HepG2 (cell line): ENCODE results near the gene PGPEP1. TPM values are rescaled to one million over a fixed set of nuclear protein-coding genes. Genes with fewer than 3 reads are reported as not detected.

Experiments
- ATF7 ChIP-seq, 2 experiments: fragments of 450-650 bp in 1 of 2; sonication (generic) in 1 of 2; formaldehyde crosslinking in 1 of 2; IDR thresholded peaks; 2 replicates each; pipeline versions ENCODE4 v1.4.0 to v1.6.1; 2016 to 2020; ENCODE audit warnings: antibody characterized with exemption in 1 of 2, mild to moderate bottlenecking in 1 of 2, missing genetic modification reagents in 1 of 2
- EEA1 ChIP-seq: sonication (generic); formaldehyde crosslinking; IDR thresholded peaks from 2 replicates; pipeline ENCODE4 v1.5.1; 2020; ENCODE audit warnings: mild to moderate bottlenecking, missing genetic modification reagents, borderline replicate concordance
- IKZF1 ChIP-seq: fragments of 450-650 bp; IDR thresholded peaks from 2 replicates; pipeline ENCODE4 v1.7.1; 2016
- MAFG ChIP-seq: sonication (generic); formaldehyde crosslinking; IDR thresholded peaks from 2 replicates; pipeline ENCODE4 v1.5.1; 2020; ENCODE audit warnings: mild to moderate bottlenecking, missing genetic modification reagents
- MAX ChIP-seq: IDR thresholded peaks from 2 replicates; pipeline ENCODE4 v1.6.1; 2012; ENCODE audit warnings: inconsistent platforms
- PHF20 ChIP-seq: sonication (generic); formaldehyde crosslinking; IDR thresholded peaks from 2 replicates; pipeline ENCODE4 v1.5.0; 2020; ENCODE audit warnings: mild to moderate bottlenecking, missing genetic modification reagents
- SCMH1 ChIP-seq: sonication (generic); formaldehyde crosslinking; IDR thresholded peaks from 2 replicates; pipeline ENCODE4 v1.9.0; 2021; ENCODE audit warnings: missing genetic modification reagents, mild to moderate bottlenecking, borderline replicate concordance
- ZBTB43 ChIP-seq: sonication (generic); formaldehyde crosslinking; conservative IDR thresholded peaks from 2 replicates; pipeline ENCODE4 v1.4.0; 2020; ENCODE audit warnings: missing genetic modification reagents
- ZMAT3 ChIP-seq: sonication (generic); formaldehyde crosslinking; conservative IDR thresholded peaks from 2 replicates; pipeline ENCODE4 v1.7.0; 2021; ENCODE audit warnings: missing genetic modification reagents
- ZNF17 ChIP-seq: sonication (generic); formaldehyde crosslinking; IDR thresholded peaks from 2 replicates; pipeline ENCODE4 v1.5.0; 2020; ENCODE audit warnings: mild to moderate bottlenecking, missing genetic modification reagents
- ZNF343 ChIP-seq: sonication (generic); formaldehyde crosslinking; IDR thresholded peaks from 2 replicates; pipeline ENCODE4 v1.4.0; 2020; ENCODE audit warnings: mild to moderate bottlenecking, missing genetic modification reagents
- ZNF782 ChIP-seq: sonication (generic); formaldehyde crosslinking; IDR thresholded peaks from 2 replicates; pipeline ENCODE4 v1.4.0; 2020; ENCODE audit warnings: missing genetic modification reagents, mild to moderate bottlenecking, borderline replicate concordance
- polyA plus RNA-seq, 8 experiments: library from polyadenylated mRNA; depleted of rRNA in 3 of 8; stranded (reverse) in 7 of 8; unstranded in 1 of 8; fragments of >200 nt; fragmentation: Illumina TruSeq in 4 of 8; extraction: Trizol in 4 of 8; gene quantifications; 2 replicates each; pipeline versions ENCODE4 v1.2.1 to v1.2.3, GENCODE V29; 2011 to 2016; ENCODE audit warnings: low read depth in 4 of 8, missing spikeins in 1 of 8, mixed read lengths in 1 of 8; ENCODE audit not compliant: insufficient read depth in 1 of 8
- total RNA-seq, 5 experiments: library from RNA; depleted of rRNA; stranded (reverse); fragments of >200 nt; fragmentation: Illumina TruSeq; extraction: Trizol; gene quantifications; 2 replicates each; pipeline ENCODE4 v1.2.3, GENCODE V29; 2016; ENCODE audit warnings: low read depth in 1 of 5
- TF ChIP-seq, protein P1 (sequence below): sonication (generic); formaldehyde crosslinking; IDR thresholded peaks from 2 replicates; pipeline ENCODE4 v1.5.1; 2020; ENCODE audit warnings: missing genetic modification reagents, mild to moderate bottlenecking, borderline replicate concordance
- TF ChIP-seq, protein P2 (sequence below): sonication (generic); formaldehyde crosslinking; IDR thresholded peaks from 2 replicates; pipeline ENCODE4 v1.4.0; 2020; ENCODE audit warnings: missing genetic modification reagents
- TF ChIP-seq, protein P3 (sequence below): sonication (generic); formaldehyde crosslinking; IDR thresholded peaks from 2 replicates; pipeline ENCODE4 v1.5.0; 2020; ENCODE audit warnings: mild to moderate bottlenecking, missing genetic modification reagents
- TF ChIP-seq, protein P4 (sequence below): IDR thresholded peaks from 2 replicates; pipeline ENCODE4 v1.6.1; 2018; ENCODE audit warnings: missing genetic modification reagents, mild to moderate bottlenecking, missing compliant biosample characterization
- TF ChIP-seq, protein P5 (sequence below): sonication (generic); formaldehyde crosslinking; IDR thresholded peaks from 2 replicates; pipeline ENCODE4 v1.5.1; 2020; ENCODE audit warnings: missing genetic modification reagents, mild to moderate bottlenecking, borderline replicate concordance

The PGPEP1 gene
- total and polyA plus RNA-seq, 2 of the 13 experiments (the other 11 are each of a cell fraction or from before 2014, with no cell fraction given), result 53.1 to 56.6 TPM

DNA sequence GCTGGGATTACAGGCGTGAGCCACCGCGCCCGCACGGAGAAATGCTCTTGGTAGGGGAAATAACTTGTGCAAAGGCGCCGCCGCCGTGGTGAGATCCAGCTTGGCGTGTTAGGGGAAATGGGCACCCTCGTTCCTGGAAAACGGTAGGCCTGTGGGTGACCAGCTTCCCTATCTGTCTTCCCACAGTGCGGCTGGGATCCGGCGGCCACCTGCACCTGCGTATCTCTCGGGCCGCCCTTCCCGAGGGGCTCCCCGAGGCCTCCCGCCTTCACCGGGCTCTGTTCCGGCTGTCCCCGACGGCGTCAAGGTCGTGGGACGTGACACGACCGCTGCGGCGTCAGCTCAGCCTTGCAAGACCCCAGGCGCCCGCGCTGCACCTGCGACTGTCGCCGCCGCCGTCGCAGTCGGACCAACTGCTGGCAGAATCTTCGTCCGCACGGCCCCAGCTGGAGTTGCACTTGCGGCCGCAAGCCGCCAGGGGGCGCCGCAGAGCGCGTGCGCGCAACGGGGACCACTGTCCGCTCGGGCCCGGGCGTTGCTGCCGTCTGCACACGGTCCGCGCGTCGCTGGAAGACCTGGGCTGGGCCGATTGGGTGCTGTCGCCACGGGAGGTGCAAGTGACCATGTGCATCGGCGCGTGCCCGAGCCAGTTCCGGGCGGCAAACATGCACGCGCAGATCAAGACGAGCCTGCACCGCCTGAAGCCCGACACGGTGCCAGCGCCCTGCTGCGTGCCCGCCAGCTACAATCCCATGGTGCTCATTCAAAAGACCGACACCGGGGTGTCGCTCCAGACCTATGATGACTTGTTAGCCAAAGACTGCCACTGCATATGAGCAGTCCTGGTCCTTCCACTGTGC is 47.9 kb downstream of the PGPEP1 start (continued):
- TF ChIP-seq, protein P1, sequence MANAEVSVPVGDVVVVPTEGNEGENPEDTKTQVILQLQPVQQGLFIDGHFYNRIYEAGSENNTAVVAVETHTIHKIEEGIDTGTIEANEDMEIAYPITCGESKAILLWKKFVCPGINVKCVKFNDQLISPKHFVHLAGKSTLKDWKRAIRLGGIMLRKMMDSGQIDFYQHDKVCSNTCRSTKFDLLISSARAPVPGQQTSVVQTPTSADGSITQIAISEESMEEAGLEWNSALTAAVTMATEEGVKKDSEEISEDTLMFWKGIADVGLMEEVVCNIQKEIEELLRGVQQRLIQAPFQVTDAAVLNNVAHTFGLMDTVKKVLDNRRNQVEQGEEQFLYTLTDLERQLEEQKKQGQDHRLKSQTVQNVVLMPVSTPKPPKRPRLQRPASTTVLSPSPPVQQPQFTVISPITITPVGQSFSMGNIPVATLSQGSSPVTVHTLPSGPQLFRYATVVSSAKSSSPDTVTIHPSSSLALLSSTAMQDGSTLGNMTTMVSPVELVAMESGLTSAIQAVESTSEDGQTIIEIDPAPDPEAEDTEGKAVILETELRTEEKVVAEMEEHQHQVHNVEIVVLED (CRISPR knock-in tag), result peak; percentile 76
- TF ChIP-seq, protein P2, sequence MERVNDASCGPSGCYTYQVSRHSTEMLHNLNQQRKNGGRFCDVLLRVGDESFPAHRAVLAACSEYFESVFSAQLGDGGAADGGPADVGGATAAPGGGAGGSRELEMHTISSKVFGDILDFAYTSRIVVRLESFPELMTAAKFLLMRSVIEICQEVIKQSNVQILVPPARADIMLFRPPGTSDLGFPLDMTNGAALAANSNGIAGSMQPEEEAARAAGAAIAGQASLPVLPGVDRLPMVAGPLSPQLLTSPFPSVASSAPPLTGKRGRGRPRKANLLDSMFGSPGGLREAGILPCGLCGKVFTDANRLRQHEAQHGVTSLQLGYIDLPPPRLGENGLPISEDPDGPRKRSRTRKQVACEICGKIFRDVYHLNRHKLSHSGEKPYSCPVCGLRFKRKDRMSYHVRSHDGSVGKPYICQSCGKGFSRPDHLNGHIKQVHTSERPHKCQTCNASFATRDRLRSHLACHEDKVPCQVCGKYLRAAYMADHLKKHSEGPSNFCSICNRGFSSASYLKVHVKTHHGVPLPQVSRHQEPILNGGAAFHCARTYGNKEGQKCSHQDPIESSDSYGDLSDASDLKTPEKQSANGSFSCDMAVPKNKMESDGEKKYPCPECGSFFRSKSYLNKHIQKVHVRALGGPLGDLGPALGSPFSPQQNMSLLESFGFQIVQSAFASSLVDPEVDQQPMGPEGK (CRISPR knock-in tag), result peak; percentile 37; the same call in 1 of the 2 replicates
- TF ChIP-seq ZBTB43 (CRISPR knock-in tag) (peak; percentile 57; the same call in 1 of the 2 replicates), ZNF17 (CRISPR knock-in tag) (no peak), EEA1 (CRISPR knock-in tag) (peak; percentile 86), ZMAT3 (CRISPR knock-in tag) (peak; percentile 13; the same call in 1 of the 2 replicates), PHF20 (CRISPR knock-in tag) (peak; percentile 65), MAFG (CRISPR knock-in tag) (no peak), ATF7 (IDR thresholded peaks at IDR 0.05) (no peak), ATF7 (CRISPR knock-in tag; IDR thresholded peaks at IDR 0.05) (peak; percentile 50; the same call in 1 of the 2 replicates), SCMH1 (no peak), IKZF1 (no peak), ZNF782 (no peak; the same call in 1 of the 2 replicates), ZNF343 (CRISPR knock-in tag) (peak; percentile 43), MAX (peak; percentile 84)
- TF ChIP-seq, protein P3, sequence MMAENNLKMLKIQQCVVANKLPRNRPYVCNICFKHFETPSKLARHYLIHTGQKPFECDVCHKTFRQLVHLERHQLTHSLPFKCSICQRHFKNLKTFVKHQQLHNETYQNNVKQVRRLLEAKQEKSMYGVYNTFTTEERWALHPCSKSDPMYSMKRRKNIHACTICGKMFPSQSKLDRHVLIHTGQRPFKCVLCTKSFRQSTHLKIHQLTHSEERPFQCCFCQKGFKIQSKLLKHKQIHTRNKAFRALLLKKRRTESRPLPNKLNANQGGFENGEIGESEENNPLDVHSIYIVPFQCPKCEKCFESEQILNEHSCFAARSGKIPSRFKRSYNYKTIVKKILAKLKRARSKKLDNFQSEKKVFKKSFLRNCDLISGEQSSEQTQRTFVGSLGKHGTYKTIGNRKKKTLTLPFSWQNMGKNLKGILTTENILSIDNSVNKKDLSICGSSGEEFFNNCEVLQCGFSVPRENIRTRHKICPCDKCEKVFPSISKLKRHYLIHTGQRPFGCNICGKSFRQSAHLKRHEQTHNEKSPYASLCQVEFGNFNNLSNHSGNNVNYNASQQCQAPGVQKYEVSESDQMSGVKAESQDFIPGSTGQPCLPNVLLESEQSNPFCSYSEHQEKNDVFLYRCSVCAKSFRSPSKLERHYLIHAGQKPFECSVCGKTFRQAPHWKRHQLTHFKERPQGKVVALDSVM, result peak; percentile 49; the same call in 1 of the 2 replicates
- TF ChIP-seq, protein P4, sequence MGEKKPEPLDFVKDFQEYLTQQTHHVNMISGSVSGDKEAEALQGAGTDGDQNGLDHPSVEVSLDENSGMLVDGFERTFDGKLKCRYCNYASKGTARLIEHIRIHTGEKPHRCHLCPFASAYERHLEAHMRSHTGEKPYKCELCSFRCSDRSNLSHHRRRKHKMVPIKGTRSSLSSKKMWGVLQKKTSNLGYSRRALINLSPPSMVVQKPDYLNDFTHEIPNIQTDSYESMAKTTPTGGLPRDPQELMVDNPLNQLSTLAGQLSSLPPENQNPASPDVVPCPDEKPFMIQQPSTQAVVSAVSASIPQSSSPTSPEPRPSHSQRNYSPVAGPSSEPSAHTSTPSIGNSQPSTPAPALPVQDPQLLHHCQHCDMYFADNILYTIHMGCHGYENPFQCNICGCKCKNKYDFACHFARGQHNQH (CRISPR knock-in tag), result peak; percentile 76
- TF ChIP-seq, protein P5, sequence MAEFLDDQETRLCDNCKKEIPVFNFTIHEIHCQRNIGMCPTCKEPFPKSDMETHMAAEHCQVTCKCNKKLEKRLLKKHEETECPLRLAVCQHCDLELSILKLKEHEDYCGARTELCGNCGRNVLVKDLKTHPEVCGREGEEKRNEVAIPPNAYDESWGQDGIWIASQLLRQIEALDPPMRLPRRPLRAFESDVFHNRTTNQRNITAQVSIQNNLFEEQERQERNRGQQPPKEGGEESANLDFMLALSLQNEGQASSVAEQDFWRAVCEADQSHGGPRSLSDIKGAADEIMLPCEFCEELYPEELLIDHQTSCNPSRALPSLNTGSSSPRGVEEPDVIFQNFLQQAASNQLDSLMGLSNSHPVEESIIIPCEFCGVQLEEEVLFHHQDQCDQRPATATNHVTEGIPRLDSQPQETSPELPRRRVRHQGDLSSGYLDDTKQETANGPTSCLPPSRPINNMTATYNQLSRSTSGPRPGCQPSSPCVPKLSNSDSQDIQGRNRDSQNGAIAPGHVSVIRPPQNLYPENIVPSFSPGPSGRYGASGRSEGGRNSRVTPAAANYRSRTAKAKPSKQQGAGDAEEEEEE, result no peak
